Adrenal gland (tissue), 12 donors: ENCODE results near the gene MARCHF10. TPM values are rescaled to one million over a fixed set of nuclear protein-coding genes. Genes with fewer than 3 reads are reported as not detected.

Source experiments
- DNase-seq, 7 donors: peaks; one replicate each; pipeline ENCODE4 v3.0.0-alpha.2; 2019 to 2020
- H3K27ac ChIP-seq, 5 donors: fragments of 200-600 bp; sonication (generic) in 4 of 5; 1 replicate in 3 of 5; 2 replicates in 2 of 5; pipeline versions ENCODE4 v1.5.1 to v1.8.0; 2016 to 2020; ENCODE audit warnings: mild to moderate bottlenecking in 1 of 5
- H3K27me3 ChIP-seq: fragments of 200-600 bp; 2 replicates; pipeline ENCODE4 v1.8.0; 2021
- H3K36me3 ChIP-seq, 2 donors: fragments of 200-600 bp; replicated peaks in 1 of 2; 1 replicate in 1 of 2; 2 replicates in 1 of 2; pipeline versions ENCODE4 v1.5.1 to v1.8.0; 2018 to 2022
- H3K4me1 ChIP-seq, 2 donors: fragments of 200-600 bp; replicated peaks in 1 of 2; 1 replicate in 1 of 2; 2 replicates in 1 of 2; pipeline versions ENCODE4 v1.5.1 to v1.8.0; 2018 to 2021
- H3K4me3 ChIP-seq, 4 donors: fragments of 200-600 bp; sonication (generic) in 3 of 4; one replicate each; pipeline ENCODE4 v1.5.1; 2016 to 2018
- H3K9me3 ChIP-seq, 3 donors: fragments of 200-600 bp; sonication (generic) in 1 of 3; replicated peaks in 1 of 3; 1 replicate in 2 of 3; 2 replicates in 1 of 3; pipeline versions ENCODE4 v1.5.1 to v1.8.0; 2016 to 2021
- POLR2A ChIP-seq, 2 donors: fragments of 450-650 bp; IDR thresholded peaks; one replicate each; pipeline ENCODE4 v1.6.1; 2017; ENCODE audit warnings: antibody characterized with exemption in 2 of 2, mild to moderate bottlenecking in 2 of 2, moderate library complexity in 1 of 2
- WGBS, 4 donors: extraction: QIAGEN DNeasy Blood & Tissue Kit in 2 of 4; methylation state at CpG; one replicate each; pipeline versions ENCODE4 v1.1.5 to v1.1.7; 2013 to 2017; 5-methylcytosine and 5-hydroxymethylcytosine counted together
- intact Hi-C, 2 donors: fragments of 100-400 bp; cut with DNase I; formaldehyde crosslinking; loops; one replicate each; pipeline versions ENCODE4 v1.14.1 to v1.15.0; 2022 to 2023
- polyA plus RNA-seq, 3 donors: library from polyadenylated mRNA; stranded (reverse); fragments of 200-250 nt in 2 of 3; fragments of 350-450 nt in 1 of 3; fragmentation: Illumina TruSeq in 1 of 3; extraction: RNeasy Lipid Tissue Mini Kit (QIAGEN cat#74804) in 1 of 3; gene quantifications; one replicate each; pipeline ENCODE4 v1.2.3, GENCODE V29; 2013 to 2014
- total RNA-seq, 9 donors: library from RNA; depleted of rRNA in 4 of 9; stranded (reverse); fragments of >200 nt in 4 of 9; fragments of 120-200 nt in 1 of 9; fragmentation: NEBNext Ultra II Directional in 1 of 9; extraction: Animal tissue kit (Norgen Biotek cat#: 25700) in 1 of 9; gene quantifications; one replicate each; pipeline versions ENCODE4 v1.1.0 to v1.2.4, GENCODE V29; 2013 to 2023
- TF ChIP-seq, protein P1 (sequence below), 6 experiments: fragments of 450-650 bp in 4 of 6; fragments of 200-600 bp in 2 of 6; sonication (generic) in 1 of 6; IDR thresholded peaks; 1 replicate in 5 of 6; 2 replicates in 1 of 6; pipeline versions ENCODE4 v1.5.1 to v1.8.0; 2016 to 2021; ENCODE audit warnings: antibody characterized with exemption in 6 of 6, mild to moderate bottlenecking in 2 of 6, moderate library complexity in 1 of 6
- donor health status: healthy with polysubstance abuse.
- donor health status: Bipolar disorder and iron deficiency.
- donor health status: DM: yes; HTN: yes; CAD: no.
- donor health status: DM: no; HTN: no; CAD: no.
- donor health status: DM: no; HTN: no; CAD: no.
- donor health status: DM: yes; HTN: yes; CAD: no.

MARCHF10 gene
- total and polyA plus RNA-seq, 12 donors: 0.31 to 0.64 (median 0.43) TPM; not detected in 8

- 29 to 41% (median 32%) methylated on average over 12 of the region's 12 CpGs for WGBS, 4 donors
- no peak for TF ChIP-seq POLR2A (IDR thresholded peaks at IDR 0.05)
- TF ChIP-seq, protein P1, sequence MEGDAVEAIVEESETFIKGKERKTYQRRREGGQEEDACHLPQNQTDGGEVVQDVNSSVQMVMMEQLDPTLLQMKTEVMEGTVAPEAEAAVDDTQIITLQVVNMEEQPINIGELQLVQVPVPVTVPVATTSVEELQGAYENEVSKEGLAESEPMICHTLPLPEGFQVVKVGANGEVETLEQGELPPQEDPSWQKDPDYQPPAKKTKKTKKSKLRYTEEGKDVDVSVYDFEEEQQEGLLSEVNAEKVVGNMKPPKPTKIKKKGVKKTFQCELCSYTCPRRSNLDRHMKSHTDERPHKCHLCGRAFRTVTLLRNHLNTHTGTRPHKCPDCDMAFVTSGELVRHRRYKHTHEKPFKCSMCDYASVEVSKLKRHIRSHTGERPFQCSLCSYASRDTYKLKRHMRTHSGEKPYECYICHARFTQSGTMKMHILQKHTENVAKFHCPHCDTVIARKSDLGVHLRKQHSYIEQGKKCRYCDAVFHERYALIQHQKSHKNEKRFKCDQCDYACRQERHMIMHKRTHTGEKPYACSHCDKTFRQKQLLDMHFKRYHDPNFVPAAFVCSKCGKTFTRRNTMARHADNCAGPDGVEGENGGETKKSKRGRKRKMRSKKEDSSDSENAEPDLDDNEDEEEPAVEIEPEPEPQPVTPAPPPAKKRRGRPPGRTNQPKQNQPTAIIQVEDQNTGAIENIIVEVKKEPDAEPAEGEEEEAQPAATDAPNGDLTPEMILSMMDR (IDR thresholded peaks at IDR 0.05): no peak
- DNase-seq: peak; percentile 24 to 81 (median 51)
- no peaks in the 10 kb centered on the region for H3K9me3 ChIP-seq
- H3K27me3 ChIP-seq: no peaks in the 10 kb centered on the region
- H3K4me1 ChIP-seq: peaks cover 0 to 11% of the 10 kb centered on the region in 2 donors
- intact Hi-C loops: no loop called here
- peak overlapping the region in 1 of 5 donors; percentile 35 for H3K27ac ChIP-seq
- H3K4me3 ChIP-seq: no peak overlapping the region
- H3K36me3 ChIP-seq: no peaks in the 10 kb centered on the region
These were observed 11.6 kb upstream of the MARCHF10 start for GRCh38 chr17:62819511-62820221.

- H3K4me1 ChIP-seq: peaks cover 0 to 11% of the 10 kb centered on the region in 2 donors
- H3K9me3 ChIP-seq: no peaks in the 10 kb centered on the region
- intact Hi-C loops: no loop called here
- H3K27ac ChIP-seq: no peak overlapping the region
- no peaks in the 10 kb centered on the region for H3K36me3 ChIP-seq
- no peaks in the 10 kb centered on the region for H3K27me3 ChIP-seq
- TF ChIP-seq, protein P1 (IDR thresholded peaks at IDR 0.05): no peak
- no peak for TF ChIP-seq POLR2A (IDR thresholded peaks at IDR 0.05)
- no peak overlapping the region for H3K4me3 ChIP-seq
- DNase-seq: peak in 1 of 7 donors; percentile 21
- 89 to 95% (median 95%) methylated on average over 7 of the region's 7 CpGs for WGBS, 4 donors
These were observed 10.4 kb upstream of the MARCHF10 start for GRCh38 chr17:62818526-62818925.

- Histone ChIP-seq H3K9me3 (no peaks in the 10 kb centered on the region), H3K36me3 (no peaks in the 10 kb centered on the region), H3K27me3 (no peaks in the 10 kb centered on the region), H3K4me1 (peaks cover 0 to 11% of the 10 kb centered on the region in 2 donors), H3K27ac (no peak overlapping the region), H3K4me3 (no peak overlapping the region)
- no peak for TF ChIP-seq POLR2A (IDR thresholded peaks at IDR 0.05)
- TF ChIP-seq, protein P1 (IDR thresholded peaks at IDR 0.05): no peak
- peak in 1 of 7 donors; percentile 18 for DNase-seq
- intact Hi-C loops: no loop called here
- 57 to 67% (median 65%) methylated on average over 6 of the region's 6 CpGs for WGBS, 4 donors
These were observed 8.2 kb upstream of the MARCHF10 start for GRCh38 chr17:62816282-62816839.

- no peak overlapping the region for H3K27ac ChIP-seq
- DNase-seq: peak in 1 of 7 donors; percentile 17
- H3K27me3 ChIP-seq: peaks cover 21% of the 10 kb centered on the region
- intact Hi-C loops: no loop called here
- 75 to 89% (median 86%) methylated on average over 4 of the region's 4 CpGs for WGBS, 4 donors
- H3K9me3 ChIP-seq: no peaks in the 10 kb centered on the region
- no peaks in the 10 kb centered on the region for H3K36me3 ChIP-seq
- H3K4me1 ChIP-seq: peaks cover 0 to 9% of the 10 kb centered on the region in 2 donors
- TF ChIP-seq, protein P1 (IDR thresholded peaks at IDR 0.05): no peak
- TF ChIP-seq POLR2A (IDR thresholded peaks at IDR 0.05): no peak
- H3K4me3 ChIP-seq: no peak overlapping the region
These were observed 1.5 kb upstream of the MARCHF10 start for GRCh38 chr17:62809656-62810055.
